Transverse colon (tissue), 4 donors: Measurements from ENCODE around the gene GRM8.

Source experiments
- EP300 ChIP-seq: sonication (generic); formaldehyde crosslinking; IDR thresholded peaks from one replicate; pipeline ENCODE4 v1.6.1; 2017; ENCODE audit warnings: antibody characterized with exemption, low read depth
- POLR2A ChIP-seq: fragments of 450-650 bp; IDR thresholded peaks from one replicate; pipeline ENCODE4 v1.6.1; 2016; ENCODE audit warnings: antibody characterized with exemption, mild to moderate bottlenecking, moderate library complexity
- POLR2AphosphoS5 ChIP-seq, 3 donors: sonication (generic); formaldehyde crosslinking; IDR thresholded peaks; one replicate each; pipeline ENCODE4 v1.6.1; 2016; ENCODE audit warnings: antibody characterized with exemption in 3 of 3
- TF ChIP-seq, protein P1 (sequence below), 5 experiments: fragments of 200-600 bp in 3 of 5; fragments of 450-650 bp in 2 of 5; sonication (generic) in 3 of 5; IDR thresholded peaks; 1 replicate in 2 of 5; 2 replicates in 3 of 5; pipeline ENCODE4 v1.5.1; 2016 to 2017; ENCODE audit warnings: antibody characterized with exemption in 5 of 5, inconsistent platforms in 3 of 5, mild to moderate bottlenecking in 2 of 5, moderate library complexity in 1 of 5

DNA sequence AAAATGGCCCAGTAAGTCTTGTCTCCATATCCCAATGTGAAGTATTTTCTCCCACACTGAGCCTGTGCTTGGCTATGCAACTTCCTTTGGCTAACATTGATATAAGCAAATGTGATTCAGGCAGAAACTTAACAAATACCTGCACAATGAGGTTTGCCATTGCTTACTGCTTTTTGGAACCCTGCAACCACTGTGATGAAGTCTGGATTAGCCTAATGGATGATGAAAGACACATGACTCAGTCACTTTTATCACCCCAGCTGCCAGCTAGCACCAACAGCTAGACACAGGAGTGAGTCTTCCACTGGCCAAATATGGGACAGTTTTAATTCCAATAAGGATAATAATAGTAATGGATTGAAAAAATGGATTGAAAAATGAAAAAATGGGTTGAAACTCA, 854.5 kb downstream of the GRM8 start:
- TF ChIP-seq, protein P1, sequence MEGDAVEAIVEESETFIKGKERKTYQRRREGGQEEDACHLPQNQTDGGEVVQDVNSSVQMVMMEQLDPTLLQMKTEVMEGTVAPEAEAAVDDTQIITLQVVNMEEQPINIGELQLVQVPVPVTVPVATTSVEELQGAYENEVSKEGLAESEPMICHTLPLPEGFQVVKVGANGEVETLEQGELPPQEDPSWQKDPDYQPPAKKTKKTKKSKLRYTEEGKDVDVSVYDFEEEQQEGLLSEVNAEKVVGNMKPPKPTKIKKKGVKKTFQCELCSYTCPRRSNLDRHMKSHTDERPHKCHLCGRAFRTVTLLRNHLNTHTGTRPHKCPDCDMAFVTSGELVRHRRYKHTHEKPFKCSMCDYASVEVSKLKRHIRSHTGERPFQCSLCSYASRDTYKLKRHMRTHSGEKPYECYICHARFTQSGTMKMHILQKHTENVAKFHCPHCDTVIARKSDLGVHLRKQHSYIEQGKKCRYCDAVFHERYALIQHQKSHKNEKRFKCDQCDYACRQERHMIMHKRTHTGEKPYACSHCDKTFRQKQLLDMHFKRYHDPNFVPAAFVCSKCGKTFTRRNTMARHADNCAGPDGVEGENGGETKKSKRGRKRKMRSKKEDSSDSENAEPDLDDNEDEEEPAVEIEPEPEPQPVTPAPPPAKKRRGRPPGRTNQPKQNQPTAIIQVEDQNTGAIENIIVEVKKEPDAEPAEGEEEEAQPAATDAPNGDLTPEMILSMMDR (IDR thresholded peaks at IDR 0.05) = no peak
- no peak for TF ChIP-seq EP300
- no peak for TF ChIP-seq POLR2A
- TF ChIP-seq POLR2AphosphoS5 (IDR thresholded peaks at IDR 0.05) = no peak
